Neural cell (in vitro differentiated cells): ENCODE results near the gene ARHGAP4. TPM values are rescaled to one million over a fixed set of nuclear protein-coding genes. Genes with fewer than 3 reads are reported as not detected.

Experiments
- H2AFZ ChIP-seq: fragments of 200-600, 300-800 bp; sonication (generic), shearing (Covaris generic); 2 replicates; pipeline ENCODE4 v1.6.0; 2014; ENCODE audit warnings: low read depth, mild to moderate bottlenecking, antibody characterized with exemption, low read length, moderate library complexity
- H3F3A ChIP-seq: fragments of 200-600 bp; shearing (Covaris generic); 2 replicates; pipeline ENCODE4 v1.6.1; 2016; ENCODE audit warnings: mild to moderate bottlenecking, moderate library complexity, mixed read lengths, antibody characterized with exemption, low read length; ENCODE audit not compliant: insufficient read depth, poor library complexity, severe bottlenecking
- H3K27ac ChIP-seq: fragments of 200-600, 300-800 bp; sonication (generic), shearing (Covaris generic); 2 replicates; pipeline ENCODE4 v1.5.1; 2014; ENCODE audit warnings: mild to moderate bottlenecking, low read length, moderate library complexity
- H3K27me3 ChIP-seq: fragments of 300-800, 200-600 bp; sonication (generic), shearing (Covaris generic); 2 replicates; pipeline ENCODE4 v1.6.0; 2014; ENCODE audit warnings: mild to moderate bottlenecking, low read depth, low read length, moderate library complexity; ENCODE audit not compliant: insufficient read depth
- H3K36me3 ChIP-seq: fragments of 300-800, 200-600 bp; sonication (generic), shearing (Covaris generic); 2 replicates; pipeline ENCODE4 v1.5.1; 2014; ENCODE audit warnings: mild to moderate bottlenecking, antibody characterized with exemption, low read length, moderate library complexity; ENCODE audit not compliant: insufficient read depth
- H3K4me2 ChIP-seq: fragments of 300-800, 200-600 bp; sonication (generic), shearing (Covaris generic); 2 replicates; pipeline ENCODE4 v1.6.0; 2014; ENCODE audit warnings: mild to moderate bottlenecking, low read length
- H3K4me3 ChIP-seq: fragments of 300-800, 200-600 bp; sonication (generic), shearing (Covaris generic); 2 replicates; pipeline ENCODE4 v1.5.1; 2014; ENCODE audit warnings: mild to moderate bottlenecking, low read length, moderate library complexity
- H3K79me2 ChIP-seq: fragments of 200-600 bp; shearing (Covaris generic); replicated peaks from 2 replicates; pipeline ENCODE4 v1.6.0; 2014; ENCODE audit warnings: mild to moderate bottlenecking, low read length, moderate library complexity; ENCODE audit not compliant: insufficient read depth
- H3K9ac ChIP-seq: fragments of 300-800, 200-600 bp; sonication (generic), shearing (Covaris generic); 2 replicates; pipeline ENCODE4 v1.6.1; 2016; ENCODE audit warnings: mild to moderate bottlenecking, low read length, mixed read lengths
- H3K9me2 ChIP-seq: fragments of 200-600 bp; shearing (Covaris generic); 2 replicates; pipeline ENCODE4 v1.6.1; 2016; ENCODE audit warnings: mild to moderate bottlenecking, low read length, mixed read lengths; ENCODE audit not compliant: insufficient read depth
- H3K9me3 ChIP-seq: fragments of 200-600, 300-800 bp; sonication (generic), shearing (Covaris generic); 2 replicates; pipeline ENCODE4 v1.6.1; 2016; ENCODE audit warnings: mild to moderate bottlenecking, mixed run types, low read length, moderate library complexity, mixed read lengths
- H4K20me1 ChIP-seq: fragments of 200-600 bp; shearing (Covaris generic); 2 replicates; pipeline ENCODE4 v1.6.1; 2016; ENCODE audit warnings: mild to moderate bottlenecking, mixed run types; ENCODE audit not compliant: insufficient read depth
- EP300 ChIP-seq: fragments of 450-650 bp; conservative IDR thresholded peaks from 2 replicates; pipeline ENCODE4 v1.6.1; 2014; ENCODE audit warnings: antibody characterized with exemption, mild to moderate bottlenecking, moderate library complexity; ENCODE audit not compliant: poor library complexity, severe bottlenecking
- EZH2 ChIP-seq: fragments of 200-600, 300-800 bp; shearing (Covaris generic), sonication (generic); IDR thresholded peaks from 2 replicates; pipeline ENCODE4 v1.6.1; 2014; ENCODE audit warnings: antibody characterized with exemption, low read length, borderline replicate concordance, mild to moderate bottlenecking; ENCODE audit not compliant: insufficient read depth, poor library complexity, severe bottlenecking
- MXI1 ChIP-seq: fragments of 450-650 bp; conservative IDR thresholded peaks from 2 replicates; pipeline ENCODE4 v1.6.1; 2014; ENCODE audit warnings: antibody characterized with exemption, mild to moderate bottlenecking; ENCODE audit not compliant: poor library complexity, severe bottlenecking
- POLR2AphosphoS5 ChIP-seq: IDR thresholded peaks from 2 replicates; pipeline ENCODE4 v1.6.1; 2012
- RAD21 ChIP-seq: fragments of 450-650 bp; conservative IDR thresholded peaks from 2 replicates; pipeline ENCODE4 v1.6.1; 2014; ENCODE audit warnings: antibody characterized with exemption, mild to moderate bottlenecking, moderate library complexity
- SMC3 ChIP-seq: fragments of 450-650 bp; conservative IDR thresholded peaks from 2 replicates; pipeline ENCODE4 v1.6.1; 2014; ENCODE audit warnings: antibody characterized with exemption, mild to moderate bottlenecking, moderate library complexity; ENCODE audit not compliant: poor library complexity
- TAF1 ChIP-seq: IDR thresholded peaks from 2 replicates; pipeline ENCODE4 v1.6.1; 2012; ENCODE audit warnings: low read depth
- polyA plus RNA-seq: library from polyadenylated mRNA; depleted of rRNA; stranded (reverse); fragments of >200 nt; gene quantifications from 2 replicates; pipeline ENCODE4 v1.2.3, GENCODE V29; 2014
- TF ChIP-seq, protein P1 (sequence below): fragments of 450-650 bp; IDR thresholded peaks from 2 replicates; pipeline ENCODE4 v1.5.1; 2014; ENCODE audit warnings: antibody characterized with exemption, mild to moderate bottlenecking, moderate library complexity; ENCODE audit not compliant: poor library complexity, severe bottlenecking
- TF ChIP-seq, protein P2 (sequence below): IDR thresholded peaks from 2 replicates; pipeline ENCODE4 v1.6.1; 2012; ENCODE audit warnings: borderline replicate concordance

The ARHGAP4 gene
- polyA plus RNA-seq, 1 donor from 2014 or later: 11.2 TPM

DNA sequence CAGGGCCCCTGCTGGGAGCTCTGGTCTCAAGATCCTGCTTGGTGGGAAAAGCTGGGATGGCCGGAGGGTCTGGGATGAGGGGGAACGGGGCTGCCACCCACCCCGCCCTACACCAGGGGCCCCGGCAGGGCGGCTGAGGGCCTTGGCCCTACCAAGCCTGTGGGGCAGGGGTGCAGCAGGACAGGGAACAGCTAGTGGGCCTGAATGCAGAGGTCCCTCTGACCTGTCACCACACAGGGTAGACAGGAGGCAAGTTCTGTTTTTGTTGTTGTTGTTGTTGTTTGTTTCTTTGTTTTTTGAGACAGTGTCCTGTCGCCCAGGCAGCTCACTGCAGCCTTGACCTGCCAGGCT lies 18.7 kb upstream of the ARHGAP4 start:
- Histone ChIP-seq H3K4me2 (no peak overlapping the region), H3K9me3 (no peaks in the 10 kb centered on the region), H3K27me3 (no peaks in the 10 kb centered on the region), H3K4me3 (no peak overlapping the region), H3K9me2 (no peaks in the 10 kb centered on the region), H2AFZ (no peak overlapping the region), H3K79me2 (no peaks in the 10 kb centered on the region), H4K20me1 (no peaks in the 10 kb centered on the region), H3K36me3 (no peaks in the 10 kb centered on the region), H3F3A (no peaks in the 10 kb centered on the region), H3K9ac (no peak overlapping the region), H3K27ac (no peak overlapping the region)
- TF ChIP-seq EP300: no peak
- TF ChIP-seq RAD21: no peak
- TF ChIP-seq TAF1: no peak
- TF ChIP-seq POLR2AphosphoS5: no peak
- TF ChIP-seq, protein P1, sequence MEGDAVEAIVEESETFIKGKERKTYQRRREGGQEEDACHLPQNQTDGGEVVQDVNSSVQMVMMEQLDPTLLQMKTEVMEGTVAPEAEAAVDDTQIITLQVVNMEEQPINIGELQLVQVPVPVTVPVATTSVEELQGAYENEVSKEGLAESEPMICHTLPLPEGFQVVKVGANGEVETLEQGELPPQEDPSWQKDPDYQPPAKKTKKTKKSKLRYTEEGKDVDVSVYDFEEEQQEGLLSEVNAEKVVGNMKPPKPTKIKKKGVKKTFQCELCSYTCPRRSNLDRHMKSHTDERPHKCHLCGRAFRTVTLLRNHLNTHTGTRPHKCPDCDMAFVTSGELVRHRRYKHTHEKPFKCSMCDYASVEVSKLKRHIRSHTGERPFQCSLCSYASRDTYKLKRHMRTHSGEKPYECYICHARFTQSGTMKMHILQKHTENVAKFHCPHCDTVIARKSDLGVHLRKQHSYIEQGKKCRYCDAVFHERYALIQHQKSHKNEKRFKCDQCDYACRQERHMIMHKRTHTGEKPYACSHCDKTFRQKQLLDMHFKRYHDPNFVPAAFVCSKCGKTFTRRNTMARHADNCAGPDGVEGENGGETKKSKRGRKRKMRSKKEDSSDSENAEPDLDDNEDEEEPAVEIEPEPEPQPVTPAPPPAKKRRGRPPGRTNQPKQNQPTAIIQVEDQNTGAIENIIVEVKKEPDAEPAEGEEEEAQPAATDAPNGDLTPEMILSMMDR: no peak
- no peak for TF ChIP-seq SMC3
- TF ChIP-seq MXI1: no peak
- TF ChIP-seq EZH2: no peak
- TF ChIP-seq, protein P2, sequence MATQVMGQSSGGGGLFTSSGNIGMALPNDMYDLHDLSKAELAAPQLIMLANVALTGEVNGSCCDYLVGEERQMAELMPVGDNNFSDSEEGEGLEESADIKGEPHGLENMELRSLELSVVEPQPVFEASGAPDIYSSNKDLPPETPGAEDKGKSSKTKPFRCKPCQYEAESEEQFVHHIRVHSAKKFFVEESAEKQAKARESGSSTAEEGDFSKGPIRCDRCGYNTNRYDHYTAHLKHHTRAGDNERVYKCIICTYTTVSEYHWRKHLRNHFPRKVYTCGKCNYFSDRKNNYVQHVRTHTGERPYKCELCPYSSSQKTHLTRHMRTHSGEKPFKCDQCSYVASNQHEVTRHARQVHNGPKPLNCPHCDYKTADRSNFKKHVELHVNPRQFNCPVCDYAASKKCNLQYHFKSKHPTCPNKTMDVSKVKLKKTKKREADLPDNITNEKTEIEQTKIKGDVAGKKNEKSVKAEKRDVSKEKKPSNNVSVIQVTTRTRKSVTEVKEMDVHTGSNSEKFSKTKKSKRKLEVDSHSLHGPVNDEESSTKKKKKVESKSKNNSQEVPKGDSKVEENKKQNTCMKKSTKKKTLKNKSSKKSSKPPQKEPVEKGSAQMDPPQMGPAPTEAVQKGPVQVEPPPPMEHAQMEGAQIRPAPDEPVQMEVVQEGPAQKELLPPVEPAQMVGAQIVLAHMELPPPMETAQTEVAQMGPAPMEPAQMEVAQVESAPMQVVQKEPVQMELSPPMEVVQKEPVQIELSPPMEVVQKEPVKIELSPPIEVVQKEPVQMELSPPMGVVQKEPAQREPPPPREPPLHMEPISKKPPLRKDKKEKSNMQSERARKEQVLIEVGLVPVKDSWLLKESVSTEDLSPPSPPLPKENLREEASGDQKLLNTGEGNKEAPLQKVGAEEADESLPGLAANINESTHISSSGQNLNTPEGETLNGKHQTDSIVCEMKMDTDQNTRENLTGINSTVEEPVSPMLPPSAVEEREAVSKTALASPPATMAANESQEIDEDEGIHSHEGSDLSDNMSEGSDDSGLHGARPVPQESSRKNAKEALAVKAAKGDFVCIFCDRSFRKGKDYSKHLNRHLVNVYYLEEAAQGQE: no peak

DNA sequence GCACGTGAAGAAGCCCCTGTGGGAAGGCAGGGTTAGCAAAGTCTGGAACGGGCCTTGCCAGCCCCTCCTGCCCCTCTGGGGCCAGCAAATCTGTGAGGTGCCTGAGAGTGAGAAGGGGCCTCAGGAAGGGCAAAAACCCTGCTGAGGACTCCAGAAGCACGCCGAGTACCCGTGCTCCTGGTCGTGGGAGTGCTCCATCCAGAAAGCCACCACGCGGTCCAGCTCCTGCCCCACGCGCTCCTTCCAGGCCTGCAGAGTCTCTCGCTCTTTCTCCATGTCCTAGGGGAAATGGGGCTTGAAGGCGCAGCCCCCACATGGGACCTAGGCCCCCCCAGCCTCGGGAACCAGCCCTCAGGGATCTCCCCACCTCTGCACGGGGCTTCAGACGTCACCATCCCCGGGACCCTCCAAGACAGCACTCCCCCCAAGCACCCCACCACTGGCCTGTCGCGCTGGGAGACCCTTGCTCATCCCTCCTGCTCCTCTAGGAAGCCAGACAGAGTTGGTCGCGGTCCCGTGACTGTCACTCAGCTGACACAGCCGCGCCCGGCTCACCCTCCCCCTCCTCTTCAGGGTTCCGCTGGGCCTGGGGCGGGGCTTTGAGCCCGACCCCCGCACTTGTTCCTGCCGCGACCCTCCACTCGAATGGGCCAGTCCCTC lies 18.2 kb upstream of the ARHGAP4 start, which contains the start of gene RENBP:
RENBP (minus strand) TSS at position 504 of the 660 bp plus-strand sequence; CDS start at position 471, 33 bp downstream.
- Histone ChIP-seq H2AFZ (no peak within 1 kb of the TSS), H4K20me1 (no peaks in the 10 kb centered on the region), H3K4me2 (no peak within 1 kb of the TSS), H3K27me3 (no peaks in the 10 kb centered on the region), H3K9me2 (no peaks in the 10 kb centered on the region), H3K9me3 (no peaks in the 10 kb centered on the region), H3K9ac (no peak within 1 kb of the TSS), H3K79me2 (no peaks in the 10 kb centered on the region), H3F3A (no peaks in the 10 kb centered on the region), H3K36me3 (no peaks in the 10 kb centered on the region), H3K27ac (no peak within 1 kb of the TSS), H3K4me3 (no peak within 1 kb of the TSS)
- no peak for TF ChIP-seq SMC3
- TF ChIP-seq, protein P1: no peak
- no peak for TF ChIP-seq EZH2
- TF ChIP-seq POLR2AphosphoS5: no peak
- TF ChIP-seq EP300: no peak
- TF ChIP-seq MXI1: no peak
- TF ChIP-seq TAF1: no peak
- TF ChIP-seq, protein P2: no peak
- no peak for TF ChIP-seq RAD21
